Activated CD4-positive, alpha-beta T cell treated with anti-CD3 and anti-CD28 coated beads for 36 hours (primary cell): Measurements from ENCODE around the gene PXYLP1. TPM values are rescaled to one million over a fixed set of nuclear protein-coding genes. Genes with fewer than 3 reads are reported as not detected.

Experiments used
- ATAC-seq: fragments of 200-7000 bp; cut with Tn5 transposase; one replicate; pipeline ENCODE4 v1.10.0; 2021; ENCODE audit warnings: mild to moderate bottlenecking, moderate library complexity
- CTCF ChIA-PET: fragments of 350-600 bp; sonication (Branson Sonifier 250); formaldehyde crosslinking; loops from one replicate; lab custom pipeline; 2021; ENCODE audit warnings: antibody characterized with exemption; lab: Charles Lee
- POLR2A ChIA-PET: fragments of 350-600 bp; sonication (Branson Sonifier 250); formaldehyde crosslinking; loops from one replicate; lab custom pipeline; 2021; ENCODE audit warnings: antibody characterized with exemption, inconsistent platforms; lab: Charles Lee
- DNase-seq: peaks from one replicate; pipeline ENCODE4 v3.0.0-alpha.2; 2020
- H3K27ac Mint-ChIP-seq: one replicate; pipeline ENCODE4 v1.8.0; 2021; ENCODE audit warnings: mixed read lengths
- H3K27me3 Mint-ChIP-seq: one replicate; pipeline ENCODE4 v1.8.0; 2021; ENCODE audit warnings: mixed read lengths
- H3K36me3 Mint-ChIP-seq: one replicate; pipeline ENCODE4 v1.8.0; 2021; ENCODE audit warnings: low read depth, mixed read lengths
- H3K4me1 Mint-ChIP-seq: one replicate; pipeline ENCODE4 v1.8.0; 2021; ENCODE audit warnings: mixed read lengths
- H3K4me3 Mint-ChIP-seq: one replicate; pipeline ENCODE4 v1.8.0; 2021; ENCODE audit warnings: mild to moderate bottlenecking, moderate library complexity, mixed read lengths
- H3K9me3 Mint-ChIP-seq: one replicate; pipeline ENCODE4 v1.8.0; 2021; ENCODE audit warnings: low read depth, mixed read lengths
- intact Hi-C, 2 experiments: fragments of 100-400 bp; cut with DNase I in 1 of 2; cut with micrococcal nuclease in 1 of 2; formaldehyde crosslinking; loops; one replicate each; pipeline versions ENCODE4 v1.14.2 to v1.15.1; 2022 to 2024; cut with DNase I, micrococcal nuclease
- total RNA-seq, 2 experiments: library from RNA; stranded (reverse); gene quantifications; one replicate each; pipeline ENCODE4 v1.2.3, GENCODE V29; 2021

Gene PXYLP1
- total RNA-seq, 2 experiments from 2014 or later, result 10.3 to 12.2 TPM

GRCh38 chr3:141261472-141262307 is 30.1 kb downstream of the PXYLP1 start:
- intact Hi-C loops, result no loop called here
- no peaks in the 10 kb centered on the region for H3K27me3 Mint-ChIP-seq
- H3K36me3 Mint-ChIP-seq, result peaks cover 8% of the 10 kb centered on the region

GRCh38 chr3:141262308-141262705 is 30.7 kb downstream of the PXYLP1 start:
- Mint-ChIP-seq H3K9me3 (no peaks in the 10 kb centered on the region), H3K36me3 (peaks cover 8% of the 10 kb centered on the region), H3K4me3 (no peak overlapping the region), H3K27me3 (no peaks in the 10 kb centered on the region), H3K27ac (no peak overlapping the region), H3K4me1 (peaks cover 63% of the 10 kb centered on the region)
- DNase-seq, result no peak
- ATAC-seq, result no peak
- ChIA-PET CTCF (no interaction called here), POLR2A (interaction anchor here (1.1 kb wide), 1 partner anchor 25 kb away, joined by 3 read pairs; no protein-coding TSS in a partner anchor)
- intact Hi-C loops, result no loop called here

More at GRCh38 chr3:141261472-141262307, 30.1 kb downstream of the PXYLP1 start:
- ATAC-seq, result peak; percentile 62
- no peaks in the 10 kb centered on the region for H3K9me3 Mint-ChIP-seq
- peak overlapping the region; percentile 27 for H3K27ac Mint-ChIP-seq
- CTCF ChIA-PET, result interaction anchor here (0.6 kb wide), 1 partner anchor 180 kb away, joined by 4 read pairs; no protein-coding TSS in a partner anchor
- H3K4me1 Mint-ChIP-seq, result peaks cover 63% of the 10 kb centered on the region
- peak; percentile 60 for DNase-seq
- POLR2A ChIA-PET, result interaction anchor here (1.1 kb wide), 1 partner anchor 24 kb away, joined by 3 read pairs; no protein-coding TSS in a partner anchor
- H3K4me3 Mint-ChIP-seq, result no peak overlapping the region

- Mint-ChIP-seq H3K36me3 (peaks cover 3% of the 10 kb centered on the region), H3K4me1 (peaks cover 41% of the 10 kb centered on the region), H3K4me3 (peak overlapping the region; percentile 25), H3K27me3 (no peaks in the 10 kb centered on the region), H3K9me3 (no peaks in the 10 kb centered on the region), H3K27ac (peak overlapping the region; percentile 92)
- intact Hi-C loops, result no loop called here
- DNase-seq (no peak), ATAC-seq (no peak)
- ChIA-PET CTCF (interaction anchor here (0.6 to 4.3 kb wide), 10 partner anchors 11 to 183 kb away, joined by 3 to 21 read pairs (median 4); partner anchors contain the start of gene PXYLP1), POLR2A (interaction anchor here (1.6 kb wide), 1 partner anchor 35 kb away, joined by 9 read pairs; the partner anchor contains the start of gene PXYLP1)
Observed at GRCh38 chr3:141266186-141266585, 34.6 kb downstream of the PXYLP1 start.

- intact Hi-C loops, result loop anchor here in 1 of 2 experiments (1.0 kb wide), 1 partner anchor 9 kb away; no protein-coding TSS in a partner anchor
- POLR2A ChIA-PET, result interaction anchor here (0.6 to 1.6 kb wide), 6 partner anchors 18 to 221 kb away, joined by 3 to 9 read pairs (median 4); partner anchors contain the start of gene PXYLP1
- H3K36me3 Mint-ChIP-seq, result peaks cover 2% of the 10 kb centered on the region
- peak overlapping the region; percentile 72 for H3K4me3 Mint-ChIP-seq
- ATAC-seq, result peak; percentile 80
- H3K9me3 Mint-ChIP-seq, result no peaks in the 10 kb centered on the region
- H3K27ac Mint-ChIP-seq, result peak overlapping the region; percentile 92
- peaks cover 33% of the 10 kb centered on the region for H3K4me1 Mint-ChIP-seq
- CTCF ChIA-PET, result interaction anchor here (0.6 to 4.3 kb wide), 13 partner anchors 9 to 173 kb away, joined by 3 to 21 read pairs (median 5); partner anchors contain the start of gene PXYLP1
- peak; percentile 58 for DNase-seq
- H3K27me3 Mint-ChIP-seq, result no peaks in the 10 kb centered on the region
Observed at GRCh38 chr3:141266797-141267555, 35.4 kb downstream of the PXYLP1 start.

GRCh38 chr3:141267629-141268028 is 36.0 kb downstream of the PXYLP1 start:
- Mint-ChIP-seq H3K4me1 (peaks cover 29% of the 10 kb centered on the region), H3K4me3 (peak overlapping the region; percentile 72), H3K27ac (peak overlapping the region; percentile 92), H3K36me3 (no peaks in the 10 kb centered on the region), H3K9me3 (no peaks in the 10 kb centered on the region), H3K27me3 (no peaks in the 10 kb centered on the region)
- ChIA-PET POLR2A (interaction anchor here (0.6 to 1.6 kb wide), 4 partner anchors 20 to 185 kb away, joined by 3 to 9 read pairs (median 4); partner anchors contain the start of gene PXYLP1), CTCF (interaction anchor here (0.6 to 4.3 kb wide), 11 partner anchors 9 to 173 kb away, joined by 3 to 21 read pairs (median 5); no protein-coding TSS in a partner anchor)
- DNase-seq (no peak), ATAC-seq (no peak)
- intact Hi-C loops, result loop anchor here in 1 of 2 experiments (1.0 kb wide), 1 partner anchor 9 kb away; no protein-coding TSS in a partner anchor

- ATAC-seq, result no peak
- H3K9me3 Mint-ChIP-seq, result no peaks in the 10 kb centered on the region
- peaks cover 30% of the 10 kb centered on the region for H3K4me1 Mint-ChIP-seq
- no peak for DNase-seq
- POLR2A ChIA-PET, result interaction anchor here (1.0 kb wide), 1 partner anchor 36 kb away, joined by 3 read pairs; no protein-coding TSS in a partner anchor
- CTCF ChIA-PET, result interaction anchor here (0.5 to 4.3 kb wide), 7 partner anchors 10 to 270 kb away, joined by 3 to 21 read pairs (median 7); no protein-coding TSS in a partner anchor
- no peaks in the 10 kb centered on the region for H3K27me3 Mint-ChIP-seq
- H3K4me3 Mint-ChIP-seq, result peak overlapping the region; percentile 72
- peak overlapping the region; percentile 92 for H3K27ac Mint-ChIP-seq
- H3K36me3 Mint-ChIP-seq, result no peaks in the 10 kb centered on the region
- intact Hi-C loops, result no loop called here
Observed at GRCh38 chr3:141268306-141268705, 36.7 kb downstream of the PXYLP1 start.

GRCh38 chr3:141268791-141269190 is 37.2 kb downstream of the PXYLP1 start:
- Mint-ChIP-seq H3K4me1 (peaks cover 35% of the 10 kb centered on the region), H3K4me3 (no peak overlapping the region), H3K36me3 (no peaks in the 10 kb centered on the region), H3K27me3 (no peaks in the 10 kb centered on the region), H3K27ac (no peak overlapping the region), H3K9me3 (no peaks in the 10 kb centered on the region)
- CTCF ChIA-PET, result interaction anchor here (0.5 to 4.3 kb wide), 3 partner anchors 14 to 270 kb away, joined by 3 to 21 read pairs (median 4); no protein-coding TSS in a partner anchor
- DNase-seq (no peak), ATAC-seq (no peak)
- intact Hi-C loops, result no loop called here
- POLR2A ChIA-PET, result interaction anchor here (1.0 kb wide), 1 partner anchor 36 kb away, joined by 3 read pairs; no protein-coding TSS in a partner anchor

GRCh38 chr3:141269961-141270360 is 38.3 kb downstream of the PXYLP1 start:
- intact Hi-C loops, result no loop called here
- no peak for ATAC-seq
- Mint-ChIP-seq H3K4me3 (no peak overlapping the region), H3K9me3 (no peaks in the 10 kb centered on the region), H3K4me1 (peaks cover 47% of the 10 kb centered on the region), H3K27ac (no peak overlapping the region), H3K36me3 (peaks cover 2% of the 10 kb centered on the region), H3K27me3 (no peaks in the 10 kb centered on the region)
- no peak for DNase-seq
- POLR2A ChIA-PET, result no interaction called here
- CTCF ChIA-PET, result interaction anchor here (0.8 to 1.0 kb wide), 2 partner anchors 15 to 38 kb away, joined by 3 read pairs; partner anchors contain the start of gene PXYLP1

- POLR2A ChIA-PET, result no interaction called here
Observed at GRCh38 chr3:141271279-141272030, 39.8 kb downstream of the PXYLP1 start.

More at GRCh38 chr3:141271279-141272030, 39.8 kb downstream of the PXYLP1 start:
- CTCF ChIA-PET, result interaction anchor here (1.5 to 1.8 kb wide), 2 partner anchors 12 to 31 kb away, joined by 6 to 8 read pairs; no protein-coding TSS in a partner anchor
- DNase-seq (no peak), ATAC-seq (no peak)
- no peaks in the 10 kb centered on the region for H3K27me3 Mint-ChIP-seq
- H3K36me3 Mint-ChIP-seq, result peaks cover 2% of the 10 kb centered on the region
- peaks cover 44% of the 10 kb centered on the region for H3K4me1 Mint-ChIP-seq
- no peak overlapping the region for H3K4me3 Mint-ChIP-seq
- intact Hi-C loops, result no loop called here
- H3K27ac Mint-ChIP-seq, result no peak overlapping the region
- no peaks in the 10 kb centered on the region for H3K9me3 Mint-ChIP-seq
